ENCODE measurements around the gene IFNB1. TPM values are rescaled to one million over a fixed set of nuclear protein-coding genes. Genes with fewer than 3 reads are reported as not detected.

Gene IFNB1
- total RNA-seq, 1 donor from 2014 or later: not detected

Other genes with a start within 250 kb of the IFNB1 start
- 1.0 TPM for gene HACD4, start 46.3 kb downstream of the IFNB1 start, total RNA-seq
- gene IFNW1, start 63.9 kb upstream of the IFNB1 start, total RNA-seq: not detected
- gene IFNA21, start 88.7 kb upstream of the IFNB1 start, total RNA-seq: not detected
- gene IFNA4, start 109.6 kb upstream of the IFNB1 start, total RNA-seq: not detected
- gene IFNA7, start 124.3 kb upstream of the IFNB1 start, total RNA-seq: not detected
- not detected for gene IFNA10, start 129.2 kb upstream of the IFNB1 start, total RNA-seq
- gene IFNA16, start 139.4 kb upstream of the IFNB1 start, total RNA-seq: not detected
- not detected for gene IFNA17, start 150.3 kb upstream of the IFNB1 start, total RNA-seq
- not detected for gene IFNA14, start 162.1 kb upstream of the IFNB1 start, total RNA-seq
- gene IFNA5, start 227.4 kb upstream of the IFNB1 start, total RNA-seq: not detected